ENCODE data around the gene LTBP1.
"Not testable (repeated sequence)": the region's sequence is repeated elsewhere in the genome, so short reads cannot be mapped to it uniquely, and the experiment has no call there.

LTBP1 gene

GRCh38 chr2:32946314-32947075, at the start of gene LTBP1:
Gene LTBP1 (plus strand): TSS chr2:32946953. CDS start chr2:32947325, 372 bp downstream.
- DNase-seq: peak; percentile 68

DNA sequence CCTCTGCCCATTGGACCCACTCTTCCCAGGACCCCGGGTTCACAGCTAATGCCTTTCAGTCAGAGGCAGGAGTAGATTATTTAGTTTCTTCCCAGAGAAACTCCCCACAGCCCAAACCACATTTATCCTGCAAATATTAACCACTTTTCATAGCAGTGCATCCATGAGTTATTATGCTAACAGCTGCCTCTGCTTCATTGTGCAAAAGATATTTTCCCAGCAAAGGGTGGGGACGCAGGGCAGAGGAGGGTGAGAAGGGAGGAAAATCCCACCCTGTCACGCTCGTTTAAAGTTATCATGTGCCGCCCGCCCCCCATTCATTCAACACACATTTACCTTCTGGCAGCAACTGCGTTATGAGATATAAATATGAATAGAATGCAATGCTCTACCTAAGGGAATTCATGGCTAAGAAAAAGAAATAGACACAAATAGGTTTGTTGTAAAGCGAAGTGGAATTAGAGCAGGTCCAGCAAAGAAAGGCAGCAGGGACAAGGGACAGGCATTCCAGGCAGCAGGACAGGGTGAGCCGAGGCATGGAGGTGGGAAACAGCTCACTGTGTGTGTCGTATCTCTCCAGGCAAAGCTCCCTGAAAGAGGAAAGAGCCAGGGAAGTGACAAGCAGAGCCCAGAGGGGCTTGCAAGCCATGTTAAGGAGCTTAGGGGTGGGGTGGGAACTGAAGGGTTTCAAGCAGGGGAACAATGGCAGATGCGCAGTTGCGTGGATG, 46.3 kb upstream of the LTBP1 start:
- no peak for DNase-seq

GRCh38 chr2:32901313-32901712, 45.4 kb upstream of the LTBP1 start:
- DNase-seq: no peak

DNA sequence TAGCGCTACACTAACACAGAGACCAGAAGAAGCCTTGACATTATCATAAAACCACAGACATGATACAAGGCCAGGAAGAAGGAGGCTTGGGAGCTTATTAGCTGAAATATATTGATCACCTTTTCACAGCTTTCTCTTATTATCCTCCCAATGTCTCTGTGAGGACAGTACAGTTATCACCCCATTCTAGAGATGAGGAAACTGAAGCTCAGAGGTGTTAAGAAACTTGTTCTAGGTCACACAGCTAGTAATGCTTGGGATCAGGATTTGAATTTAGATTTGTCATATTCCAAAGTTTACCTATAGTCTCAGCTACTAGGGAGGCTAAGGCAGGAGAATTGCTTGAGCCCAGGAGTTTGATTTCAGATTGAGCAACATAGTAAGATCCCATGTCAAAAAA, 44.6 kb upstream of the LTBP1 start:
- DNase-seq: no peak

DNA sequence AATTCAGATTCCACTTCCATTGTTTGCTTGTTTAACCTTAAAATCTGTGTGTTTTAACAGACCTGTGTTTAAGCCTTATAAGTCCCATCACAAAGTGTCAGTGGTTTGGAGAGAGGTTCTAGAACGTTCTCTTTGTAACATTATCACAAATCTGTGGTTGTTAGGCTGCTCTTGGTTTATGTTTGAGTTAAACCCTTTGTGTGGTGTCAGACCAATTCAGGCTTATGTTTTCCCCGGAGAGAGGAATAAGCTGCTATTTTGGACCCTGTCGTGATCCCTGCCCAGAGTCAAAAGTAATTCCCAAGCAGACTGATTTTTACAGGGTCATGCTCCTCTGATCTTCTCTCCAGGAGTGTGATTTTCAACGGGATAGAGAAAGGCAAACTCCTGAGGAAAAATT, 43.8 kb upstream of the LTBP1 start:
- DNase-seq: no peak

DNA sequence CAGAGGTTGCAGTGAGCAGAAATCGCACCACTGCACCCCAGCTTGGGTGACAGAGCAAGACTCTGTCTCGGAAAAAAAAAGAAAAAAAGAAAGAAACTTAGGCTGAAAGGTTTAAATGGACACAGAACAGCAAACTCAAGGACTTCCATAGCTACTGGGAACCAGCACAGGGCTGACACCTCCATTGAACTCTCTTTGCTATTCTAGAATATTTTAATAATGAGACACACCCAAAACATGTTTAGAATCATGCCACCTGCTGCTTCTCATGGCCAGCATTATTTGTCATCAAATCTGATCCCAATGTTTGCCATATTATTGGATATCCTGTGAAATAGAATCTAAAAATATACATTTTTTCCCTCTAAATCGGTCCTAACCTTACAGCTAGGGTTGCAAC, 42.7 kb upstream of the LTBP1 start:
- no peak for DNase-seq

DNA sequence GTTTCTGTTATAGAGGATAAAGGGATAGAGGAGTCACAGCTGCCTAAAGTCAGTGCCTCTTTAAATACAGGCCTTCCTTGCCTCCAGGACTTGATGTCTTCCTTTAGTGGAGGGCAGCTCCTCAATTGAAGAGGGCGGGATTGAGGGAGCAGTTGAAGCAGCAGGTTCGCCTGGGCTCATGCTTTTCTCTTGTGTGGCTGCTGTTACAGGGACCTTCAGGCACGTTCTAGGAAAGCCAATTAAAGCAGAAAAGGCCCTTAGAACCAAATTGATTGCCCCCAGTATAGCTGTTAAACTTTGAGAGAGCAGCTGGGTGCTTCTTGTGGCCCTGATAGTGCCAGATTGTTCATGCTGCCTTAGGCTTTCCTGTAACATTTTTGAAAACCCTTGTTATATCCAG, 42.0 kb upstream of the LTBP1 start:
- DNase-seq: no peak

DNA sequence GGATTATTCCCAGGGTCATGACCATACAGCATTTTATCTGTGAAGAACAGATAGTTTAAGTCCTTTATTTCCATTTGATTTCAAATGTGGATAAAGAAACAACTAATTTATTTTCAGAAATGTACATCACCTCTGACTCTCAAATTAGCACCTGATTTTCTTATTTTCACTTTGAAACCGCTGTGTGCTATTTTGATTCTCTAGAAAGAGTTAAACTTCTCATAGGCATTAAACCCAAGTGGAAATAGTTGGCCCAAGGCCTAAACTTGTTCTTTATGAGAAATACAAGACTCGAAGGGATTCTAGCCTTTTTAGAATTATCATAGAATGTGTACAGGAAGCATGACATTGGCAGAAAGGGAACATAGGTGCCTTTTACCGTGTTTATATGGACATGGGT, 41.5 kb upstream of the LTBP1 start:
- DNase-seq: no peak

GRCh38 chr2:32910883-32911598, 35.7 kb upstream of the LTBP1 start:
- no peak for DNase-seq

- DNase-seq: no peak
Observed at GRCh38 chr2:32915694-32916093, 31.1 kb upstream of the LTBP1 start.

DNA sequence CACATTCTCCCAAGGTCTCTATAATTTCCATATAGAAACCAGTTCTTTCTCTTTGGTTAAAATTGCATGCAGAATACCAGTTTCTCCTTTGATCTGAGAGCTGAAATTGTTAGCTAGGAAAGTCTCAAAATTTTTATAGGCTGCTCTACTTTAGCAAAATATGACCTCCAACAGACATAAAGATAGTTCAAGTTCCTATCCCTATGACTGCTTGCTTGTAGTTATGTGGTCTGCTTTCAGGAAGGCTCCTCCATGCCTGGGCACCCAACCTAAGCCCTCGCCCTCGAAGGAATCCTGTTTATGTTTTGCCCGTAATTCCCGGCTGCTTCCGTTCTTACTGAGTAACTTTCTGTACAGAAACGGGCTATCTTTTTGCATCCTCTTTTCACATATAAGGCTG, 28.0 kb upstream of the LTBP1 start:
- DNase-seq: no peak

GRCh38 chr2:32919901-32920300, 26.9 kb upstream of the LTBP1 start:
- not testable (repeated sequence) for DNase-seq

GRCh38 chr2:32921486-32921885, 25.3 kb upstream of the LTBP1 start:
- not testable (repeated sequence) for DNase-seq

- DNase-seq: no peak
Observed at GRCh38 chr2:32922501-32922900, 24.3 kb upstream of the LTBP1 start.

- DNase-seq: no peak
Observed at GRCh38 chr2:32923109-32923508, 23.6 kb upstream of the LTBP1 start.

- DNase-seq: no peak
Observed at GRCh38 chr2:32925283-32925815, 21.4 kb upstream of the LTBP1 start.

DNA sequence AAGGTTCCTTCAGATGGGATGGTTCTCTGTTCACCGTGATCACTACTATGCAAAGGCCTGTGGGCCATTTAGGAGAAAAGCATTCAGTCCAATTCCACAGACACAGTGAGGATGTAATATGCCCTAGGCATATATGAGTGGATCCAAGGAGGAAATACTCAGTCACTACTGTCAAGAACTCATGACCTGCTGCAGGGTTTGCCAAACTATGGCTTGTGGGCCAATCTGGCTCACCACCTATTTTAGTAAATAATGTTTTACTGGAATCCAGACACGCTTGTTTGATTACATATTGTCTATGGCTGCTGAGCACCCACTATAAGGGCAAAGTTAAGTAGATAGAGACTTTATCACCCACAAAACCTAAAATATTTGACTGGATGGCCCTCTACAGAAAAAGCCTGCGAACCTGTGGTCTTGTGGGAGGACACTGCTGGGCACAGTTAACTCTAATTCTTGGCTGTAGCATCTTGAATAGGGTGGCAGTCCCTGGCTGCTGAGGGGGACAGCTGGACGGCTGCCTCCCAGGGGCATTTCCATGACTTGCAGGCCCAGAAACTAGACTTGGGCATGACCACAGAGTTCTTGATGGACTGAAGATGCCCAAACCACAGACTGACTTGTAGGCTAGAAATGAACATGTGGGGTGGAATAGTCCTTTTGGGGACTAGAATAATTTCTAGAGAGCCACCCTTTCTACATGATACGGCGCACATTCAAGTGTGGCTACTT, 20.6 kb upstream of the LTBP1 start:
- DNase-seq: no peak

- DNase-seq: no peak
Observed at GRCh38 chr2:32926708-32927084, 20.1 kb upstream of the LTBP1 start.

DNA sequence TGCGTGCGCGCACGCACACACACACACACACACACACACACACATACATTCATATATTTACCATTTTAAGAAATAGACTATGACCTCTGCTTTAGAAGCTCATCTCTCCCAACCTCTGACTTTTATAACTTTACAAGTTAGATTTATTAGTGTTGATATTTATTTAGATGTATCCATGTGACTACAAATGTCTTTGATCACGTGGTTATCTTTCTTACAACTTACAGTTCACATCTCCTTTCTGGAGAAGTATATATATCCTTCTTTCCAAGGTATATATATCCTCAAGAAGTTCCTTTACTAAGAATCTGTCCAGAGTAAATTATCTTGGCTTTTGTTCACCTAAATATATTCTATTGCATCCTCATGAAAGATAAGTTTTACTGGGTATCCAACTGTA, 16.3 kb upstream of the LTBP1 start:
- DNase-seq: no peak

GRCh38 chr2:32931519-32931918, 15.2 kb upstream of the LTBP1 start:
- DNase-seq: no peak

DNA sequence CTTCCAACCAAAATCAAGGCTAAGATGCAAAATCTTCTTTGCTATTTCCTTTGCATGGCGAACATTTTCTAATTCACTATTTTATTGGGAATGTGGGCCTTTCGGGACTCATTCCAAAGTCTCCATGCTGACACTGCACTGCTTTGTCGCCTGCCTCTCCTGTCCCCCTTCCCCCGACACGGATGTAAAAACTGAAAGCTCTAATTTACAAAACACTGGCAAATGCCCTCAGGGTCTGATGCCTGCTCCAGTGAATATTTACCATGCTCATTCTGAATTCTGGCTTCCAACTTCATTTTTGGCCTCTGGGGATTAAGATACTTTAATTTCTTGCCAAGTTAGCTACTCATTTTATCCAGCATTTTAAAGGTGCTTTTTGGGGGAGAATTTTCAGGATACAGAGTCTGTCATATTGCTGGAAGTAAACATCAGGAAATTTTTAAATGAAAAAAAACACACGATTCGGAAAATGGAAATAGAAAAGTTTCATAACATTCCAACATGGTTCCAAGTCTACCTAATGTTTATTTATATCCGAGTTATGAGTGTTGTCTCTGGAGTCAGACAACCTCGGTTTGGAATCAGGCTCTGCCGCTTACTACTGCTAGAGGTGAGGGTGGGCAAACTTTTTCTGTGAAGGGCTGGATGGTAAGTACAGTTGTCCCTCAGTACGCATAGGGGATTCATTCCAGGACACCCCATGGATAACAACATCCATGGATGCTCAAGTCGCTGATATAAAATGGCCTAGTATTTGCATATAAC, 14.6 kb upstream of the LTBP1 start:
- DNase-seq: no peak
